Coronary artery (tissue), 2 donors: ENCODE measurements around the gene APLF.
"Not testable (repeated sequence)": the region's sequence is repeated elsewhere in the genome, so short reads cannot be mapped to it uniquely, and the experiment has no call there.

Experiments used
- DNase-seq: peaks from one replicate; pipeline ENCODE4 v3.0.0-alpha.2; 2017; ENCODE audit warnings: low spot score
- H3K27ac ChIP-seq, 2 donors: fragments of 200-600 bp; sonication (generic); one replicate each; pipeline ENCODE4 v1.5.1; 2016 to 2019
- H3K4me3 ChIP-seq: fragments of 200-600 bp; sonication (generic); 2 replicates; pipeline ENCODE4 v1.5.1; 2016; ENCODE audit warnings: mild to moderate bottlenecking, moderate library complexity
- CTCF ChIP-seq: fragments of 200-600 bp; sonication (generic); IDR thresholded peaks from one replicate; pipeline ENCODE4 v1.5.1; 2019; ENCODE audit warnings: antibody characterized with exemption

APLF gene

GRCh38 chr2:68588589-68588988 is 121.2 kb downstream of the APLF start:
- H3K4me3 ChIP-seq = no peak overlapping the region
- DNase-seq = no peak
- no peak overlapping the region for H3K27ac ChIP-seq
- TF ChIP-seq CTCF = no peak

GRCh38 chr2:68589963-68590362 is 122.6 kb downstream of the APLF start:
- DNase-seq = no peak
- no peak overlapping the region for H3K27ac ChIP-seq

GRCh38 chr2:68590702-68591101 is 123.3 kb downstream of the APLF start:
- DNase-seq = no peak
- no peak overlapping the region for H3K4me3 ChIP-seq
- H3K27ac ChIP-seq = no peak overlapping the region
- TF ChIP-seq CTCF = no peak

More at GRCh38 chr2:68589963-68590362, 122.6 kb downstream of the APLF start:
- no peak overlapping the region for H3K4me3 ChIP-seq
- no peak for TF ChIP-seq CTCF

- no peak overlapping the region for H3K4me3 ChIP-seq
- H3K27ac ChIP-seq = no peak overlapping the region
- TF ChIP-seq CTCF = no peak
- DNase-seq = no peak
These were observed 123.8 kb downstream of the APLF start for GRCh38 chr2:68591225-68591624.

- no peak overlapping the region for H3K4me3 ChIP-seq
- DNase-seq = no peak
- no peak for TF ChIP-seq CTCF
- no peak overlapping the region for H3K27ac ChIP-seq
These were observed 126.7 kb downstream of the APLF start for GRCh38 chr2:68594041-68594440.

GRCh38 chr2:68594674-68595492 is 127.5 kb downstream of the APLF start:
- TF ChIP-seq CTCF = no peak
- no peak for DNase-seq
- H3K4me3 ChIP-seq = no peak overlapping the region
- H3K27ac ChIP-seq = no peak overlapping the region

- DNase-seq, H3K27ac ChIP-seq: not testable (repeated sequence)
These were observed 128.1 kb downstream of the APLF start for GRCh38 chr2:68595493-68595785.

GRCh38 chr2:68600495-68600894 is 133.1 kb downstream of the APLF start:
- not testable (repeated sequence) for H3K27ac ChIP-seq, H3K4me3 ChIP-seq, DNase-seq

More at GRCh38 chr2:68595493-68595785, 128.1 kb downstream of the APLF start:
- not testable (repeated sequence) for H3K4me3 ChIP-seq
